Adipose tissue (tissue), 3 donors: ENCODE measurements around the gene MT2A. TPM values are rescaled to one million over a fixed set of nuclear protein-coding genes. Genes with fewer than 3 reads are reported as not detected.

Experiments
- H3K27ac ChIP-seq: one replicate; pipeline ENCODE4 v1.5.1; 2013; ENCODE audit warnings: low read depth, low read length
- WGBS, 3 donors: extraction: QIAGEN DNeasy Blood & Tissue Kit; methylation state at CpG; one replicate each; pipeline ENCODE4 v1.1.7; 2013; 5-methylcytosine and 5-hydroxymethylcytosine counted together
- polyA plus RNA-seq, 3 donors: library from polyadenylated mRNA; stranded (reverse); fragments of 200-250 nt; gene quantifications; one replicate each; pipeline ENCODE4 v1.2.3, GENCODE V29; 2013
- donor health status: healthy with polysubstance abuse.
- donor health status: Bipolar disorder and iron deficiency.
- donor health status: healthy.

The MT2A gene
- polyA plus RNA-seq, 3 donors = 558 to 7,150 (median 3,647) TPM

GRCh38 chr16:56649820-56650219 lies 41.4 kb downstream of the MT2A start:
- no peak overlapping the region for H3K27ac ChIP-seq
- WGBS, 3 donors = 73 to 86% (median 82%) methylated on average over 3 of the region's 3 CpGs

GRCh38 chr16:56651586-56651985 lies 43.2 kb downstream of the MT2A start, which contains the start of gene MT1B:
MT1B (plus strand) TSS chr16:56651886; CDS start chr16:56651954, 68 bp downstream.
- H3K27ac ChIP-seq = no peak within 1 kb of the TSS
- WGBS, 3 donors = 70 to 83% (median 74%) methylated on average over 5 to 7 of the region's 7 CpGs

DNA sequence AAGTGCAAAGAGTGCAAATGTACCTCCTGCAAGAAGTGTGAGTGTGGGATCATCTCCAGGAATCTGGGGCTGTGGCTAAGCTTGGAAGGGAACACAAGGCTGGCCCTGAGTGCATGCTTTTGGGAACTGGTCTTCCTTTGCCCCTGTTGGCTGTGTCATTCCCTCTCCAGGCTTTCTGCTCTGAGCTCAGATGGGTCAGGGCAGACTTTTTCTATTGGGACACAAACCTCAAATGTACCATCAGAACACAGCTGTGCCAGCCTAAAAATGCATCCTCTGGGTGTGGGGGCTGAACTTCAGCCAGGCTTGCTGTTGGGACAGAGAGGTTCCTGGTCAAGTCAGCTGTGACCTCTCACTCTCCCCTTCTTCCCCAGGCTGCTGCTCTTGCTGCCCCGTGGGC lies 44.2 kb downstream of the MT2A start:
- WGBS, 3 donors = 50 to 59% (median 55%) methylated on average over 1 of the region's 1 CpG
- H3K27ac ChIP-seq = no peak overlapping the region

- no peak overlapping the region for H3K27ac ChIP-seq
- WGBS, 3 donors = 87 to 90% (median 89%) methylated on average over 7 of the region's 7 CpGs
These were observed 44.8 kb downstream of the MT2A start for GRCh38 chr16:56653218-56653617.

- 0 to 2% (median 1%) methylated on average over 38 to 46 of the region's 46 CpGs for WGBS, 3 donors
- H3K27ac ChIP-seq = no peak within 1 kb of the TSS
These were observed 49.4 kb downstream of the MT2A start, which contains the start of gene MT1F for GRCh38 chr16:56657555-56658326. MT1F (plus strand) TSS chr16:56657959; CDS start chr16:56658059, 100 bp downstream.

GRCh38 chr16:56658327-56658875 lies 50.0 kb downstream of the MT2A start:
- 13 to 42% (median 41%) methylated on average over 10 of the region's 10 CpGs for WGBS, 3 donors

More at GRCh38 chr16:56658327-56658875, 50.0 kb downstream of the MT2A start:
- no peak overlapping the region for H3K27ac ChIP-seq

Other genes with a start within 250 kb of the MT2A start
- gene AMFR, start 183.0 kb upstream of the MT2A start, polyA plus RNA-seq = 10 to 100 TPM; 36.6 to 47.3 (median 38.0) TPM
- 10 to 100 TPM; 34.2 to 40.4 (median 34.4) TPM for gene NUDT21, start 157.3 kb upstream of the MT2A start, polyA plus RNA-seq
- 10 to 100 TPM in 1 of 3 donors, 1 to 10 TPM in 2; 7.8 to 25.7 (median 9.2) TPM for gene OGFOD1, start 157.0 kb upstream of the MT2A start, polyA plus RNA-seq
- 10 to 100 TPM; 12.8 to 38.9 (median 21.3) TPM for gene BBS2, start 88.6 kb upstream of the MT2A start, polyA plus RNA-seq
- gene MT4, start 43.5 kb upstream of the MT2A start, polyA plus RNA-seq = not detected
- 1 to 10 TPM in 2 of 3 donors, under 1 TPM in 1; 0.91 to 2.7 (median 1.8) TPM for gene MT3, start 19.1 kb upstream of the MT2A start, polyA plus RNA-seq
- 1,000 to 10,000 TPM in 2 of 3 donors, 100 to 1,000 TPM in 1; 256 to 2,506 (median 1,432) TPM for gene MT1E, start 17.2 kb downstream of the MT2A start, polyA plus RNA-seq
- gene MT1M, start 24.1 kb downstream of the MT2A start, polyA plus RNA-seq = 1,000 to 10,000 TPM in 1 of 3 donors, 100 to 1,000 TPM in 2; 108 to 1,265 (median 551) TPM
- gene MT1A, start 30.1 kb downstream of the MT2A start, polyA plus RNA-seq = 1,000 to 10,000 TPM in 2 of 3 donors, 100 to 1,000 TPM in 1; 259 to 2,112 (median 1,254) TPM
- gene MT1B, start 43.3 kb downstream of the MT2A start, polyA plus RNA-seq = 1 to 10 TPM in 1 of 3 donors, not detected in 2; 9.3 TPM
- 100 to 1,000 TPM in 2 of 3 donors, 10 to 100 TPM in 1; 84.5 to 341 (median 130) TPM for gene MT1F, start 49.4 kb downstream of the MT2A start, polyA plus RNA-seq
- gene MT1G, start 59.5 kb downstream of the MT2A start, polyA plus RNA-seq = 1,000 to 10,000 TPM; 1,258 to 2,088 (median 1,548) TPM
- gene MT1H, start 61.2 kb downstream of the MT2A start, polyA plus RNA-seq = 10 to 100 TPM in 2 of 3 donors, 1 to 10 TPM in 1; 6.4 to 67.9 (median 60.5) TPM
- 1,000 to 10,000 TPM; 2,752 to 5,906 (median 2,980) TPM for gene MT1X, start 73.9 kb downstream of the MT2A start, polyA plus RNA-seq
- 10 to 100 TPM; 10.1 to 32.1 (median 19.8) TPM for gene NUP93, start 121.5 kb downstream of the MT2A start, polyA plus RNA-seq